Lower leg skin (tissue), 4 donors: ENCODE data around the gene ZBTB20. TPM values are rescaled to one million over a fixed set of nuclear protein-coding genes. Genes with fewer than 3 reads are reported as not detected.

Experiments
- DNase-seq, 2 donors: peaks; one replicate each; pipeline ENCODE4 v3.0.0-alpha.2; 2019; ENCODE audit warnings: low spot score in 2 of 2
- H3K4me3 ChIP-seq: fragments of 200-600 bp; sonication (generic); 2 replicates; pipeline ENCODE4 v1.5.1; 2017; ENCODE audit warnings: mild to moderate bottlenecking, low read depth; ENCODE audit not compliant: poor library complexity, severe bottlenecking
- POLR2A ChIP-seq, 2 donors: fragments of 450-650 bp; IDR thresholded peaks; one replicate each; pipeline ENCODE4 v1.6.1; 2016 to 2017; ENCODE audit warnings: antibody characterized with exemption in 2 of 2, mild to moderate bottlenecking in 1 of 2, moderate library complexity in 1 of 2
- WGBS, 2 donors: methylation state at CpG; one replicate each; pipeline ENCODE4 v1.1.5; 2018; 5-methylcytosine and 5-hydroxymethylcytosine counted together
- intact Hi-C: fragments of 100-400 bp; cut with DNase I; formaldehyde crosslinking; loops from one replicate; pipeline ENCODE4 v1.15.0; 2023; ENCODE audit warnings: low total_unique reads
- total RNA-seq, 4 donors: library from RNA; depleted of rRNA; stranded (reverse); fragments of >200 nt; gene quantifications; one replicate each; pipeline ENCODE4 v1.1.0, GENCODE V29; 2016
- TF ChIP-seq, protein P1 (sequence below), 3 donors: fragments of 450-650 bp; IDR thresholded peaks; one replicate each; pipeline ENCODE4 v1.5.1; 2016; ENCODE audit warnings: antibody characterized with exemption in 3 of 3, mild to moderate bottlenecking in 3 of 3, moderate library complexity in 2 of 3

Gene ZBTB20
- total RNA-seq, 4 donors from 2014 or later: 22.5 to 41.9 (median 33.1) TPM

DNA sequence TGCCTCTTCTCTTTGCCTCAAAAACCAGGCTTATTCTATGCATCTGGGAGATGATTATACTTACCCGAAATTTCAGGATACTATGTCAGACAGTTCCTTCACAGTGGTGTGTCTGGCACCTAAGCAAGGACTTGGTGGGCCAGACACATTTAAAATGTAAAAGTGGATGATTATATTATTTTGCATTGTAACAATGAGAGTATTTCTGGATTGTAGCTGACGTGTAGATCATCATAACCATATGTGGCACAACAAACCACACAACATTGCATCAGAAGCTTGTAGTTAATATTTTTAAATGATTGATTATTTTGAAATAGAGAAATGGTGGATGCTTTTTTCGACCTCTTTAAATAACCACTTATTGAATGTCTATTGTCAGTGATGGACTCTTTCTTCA, 744.2 kb downstream of the ZBTB20 start:
- WGBS, 2 donors: 80 to 83% methylated on average over 3 of the region's 3 CpGs
- TF ChIP-seq, protein P1, sequence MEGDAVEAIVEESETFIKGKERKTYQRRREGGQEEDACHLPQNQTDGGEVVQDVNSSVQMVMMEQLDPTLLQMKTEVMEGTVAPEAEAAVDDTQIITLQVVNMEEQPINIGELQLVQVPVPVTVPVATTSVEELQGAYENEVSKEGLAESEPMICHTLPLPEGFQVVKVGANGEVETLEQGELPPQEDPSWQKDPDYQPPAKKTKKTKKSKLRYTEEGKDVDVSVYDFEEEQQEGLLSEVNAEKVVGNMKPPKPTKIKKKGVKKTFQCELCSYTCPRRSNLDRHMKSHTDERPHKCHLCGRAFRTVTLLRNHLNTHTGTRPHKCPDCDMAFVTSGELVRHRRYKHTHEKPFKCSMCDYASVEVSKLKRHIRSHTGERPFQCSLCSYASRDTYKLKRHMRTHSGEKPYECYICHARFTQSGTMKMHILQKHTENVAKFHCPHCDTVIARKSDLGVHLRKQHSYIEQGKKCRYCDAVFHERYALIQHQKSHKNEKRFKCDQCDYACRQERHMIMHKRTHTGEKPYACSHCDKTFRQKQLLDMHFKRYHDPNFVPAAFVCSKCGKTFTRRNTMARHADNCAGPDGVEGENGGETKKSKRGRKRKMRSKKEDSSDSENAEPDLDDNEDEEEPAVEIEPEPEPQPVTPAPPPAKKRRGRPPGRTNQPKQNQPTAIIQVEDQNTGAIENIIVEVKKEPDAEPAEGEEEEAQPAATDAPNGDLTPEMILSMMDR (IDR thresholded peaks at IDR 0.05): no peak
- no peak for TF ChIP-seq POLR2A (IDR thresholded peaks at IDR 0.05)
- DNase-seq: no peak
- intact Hi-C loops: no loop called here
- no peak overlapping the region for H3K4me3 ChIP-seq

DNA sequence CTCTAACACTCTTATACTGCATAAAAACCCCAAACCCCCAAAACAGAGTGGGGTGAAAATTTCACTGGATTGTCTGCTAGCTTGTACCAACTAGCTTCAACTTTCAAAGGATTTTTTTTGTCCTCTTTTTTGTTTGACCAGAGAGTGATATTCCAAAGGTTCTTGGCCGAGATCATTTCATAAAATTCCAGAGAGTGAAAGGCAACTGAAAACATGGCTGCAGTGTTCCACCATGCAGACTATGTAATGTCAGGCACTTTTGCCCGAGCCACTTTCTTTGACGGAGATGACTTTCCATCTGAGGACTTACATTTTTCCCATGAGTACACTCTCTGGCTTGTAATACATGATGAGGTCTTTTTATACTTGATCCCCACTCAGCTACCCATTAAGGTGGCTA, 745.7 kb downstream of the ZBTB20 start:
- 91 to 96% methylated on average over 3 of the region's 3 CpGs for WGBS, 2 donors
- TF ChIP-seq, protein P1 (IDR thresholded peaks at IDR 0.05): no peak
- TF ChIP-seq POLR2A (IDR thresholded peaks at IDR 0.05): no peak
- H3K4me3 ChIP-seq: no peak overlapping the region
- DNase-seq: no peak
- intact Hi-C loops: no loop called here

DNA sequence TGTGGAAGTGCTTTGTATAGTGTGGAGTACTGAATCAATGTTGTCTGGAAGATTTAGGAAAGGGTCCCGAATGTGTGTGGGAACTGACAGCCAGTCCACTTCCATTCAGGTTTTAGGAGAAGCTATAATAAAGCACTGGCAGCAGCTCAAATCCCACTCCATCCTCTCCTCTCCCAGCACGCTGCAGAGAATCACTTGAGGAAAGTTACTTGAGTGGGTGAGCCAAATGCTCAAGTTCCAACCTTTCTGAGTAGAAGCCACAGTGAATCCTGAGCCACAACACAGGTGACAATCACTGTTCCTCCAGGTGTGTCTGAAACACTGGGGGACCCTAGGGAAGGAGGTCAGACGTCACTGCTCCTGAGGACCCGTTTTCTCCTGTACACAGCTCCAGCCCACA, 746.7 kb downstream of the ZBTB20 start:
- H3K4me3 ChIP-seq: no peak overlapping the region
- intact Hi-C loops: no loop called here

DNA sequence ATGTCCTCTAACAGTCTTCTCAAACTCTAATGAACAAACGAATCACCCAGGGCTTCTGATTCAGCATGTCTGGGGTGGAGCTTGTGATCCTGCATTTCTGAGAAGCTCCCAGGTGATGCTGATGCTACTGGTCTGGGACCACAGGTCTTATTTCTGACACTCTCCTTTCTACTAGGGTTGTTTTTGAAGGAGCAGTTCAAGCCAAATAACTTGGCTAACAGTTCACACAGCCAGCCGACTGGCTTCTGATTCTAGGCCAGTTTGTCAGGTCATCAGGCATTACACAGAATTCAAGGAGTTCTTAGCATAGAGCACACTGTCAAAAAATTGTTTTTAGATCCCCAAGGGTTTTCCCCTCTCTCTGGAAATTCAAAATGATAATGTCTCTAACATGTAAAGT, 752.5 kb downstream of the ZBTB20 start:
- TF ChIP-seq, protein P1 (IDR thresholded peaks at IDR 0.05): no peak
- TF ChIP-seq POLR2A (IDR thresholded peaks at IDR 0.05): no peak
- no peak for DNase-seq
- H3K4me3 ChIP-seq: no peak overlapping the region
- intact Hi-C loops: no loop called here
- 22 to 45% methylated on average over 2 of the region's 2 CpGs for WGBS, 2 donors

More for the DNA sequence above, 746.7 kb downstream of the ZBTB20 start:
- no peak for DNase-seq
- WGBS, 2 donors: 56 to 59% methylated on average over 4 of the region's 4 CpGs
- TF ChIP-seq POLR2A (IDR thresholded peaks at IDR 0.05): no peak
- TF ChIP-seq, protein P1 (IDR thresholded peaks at IDR 0.05): no peak

DNA sequence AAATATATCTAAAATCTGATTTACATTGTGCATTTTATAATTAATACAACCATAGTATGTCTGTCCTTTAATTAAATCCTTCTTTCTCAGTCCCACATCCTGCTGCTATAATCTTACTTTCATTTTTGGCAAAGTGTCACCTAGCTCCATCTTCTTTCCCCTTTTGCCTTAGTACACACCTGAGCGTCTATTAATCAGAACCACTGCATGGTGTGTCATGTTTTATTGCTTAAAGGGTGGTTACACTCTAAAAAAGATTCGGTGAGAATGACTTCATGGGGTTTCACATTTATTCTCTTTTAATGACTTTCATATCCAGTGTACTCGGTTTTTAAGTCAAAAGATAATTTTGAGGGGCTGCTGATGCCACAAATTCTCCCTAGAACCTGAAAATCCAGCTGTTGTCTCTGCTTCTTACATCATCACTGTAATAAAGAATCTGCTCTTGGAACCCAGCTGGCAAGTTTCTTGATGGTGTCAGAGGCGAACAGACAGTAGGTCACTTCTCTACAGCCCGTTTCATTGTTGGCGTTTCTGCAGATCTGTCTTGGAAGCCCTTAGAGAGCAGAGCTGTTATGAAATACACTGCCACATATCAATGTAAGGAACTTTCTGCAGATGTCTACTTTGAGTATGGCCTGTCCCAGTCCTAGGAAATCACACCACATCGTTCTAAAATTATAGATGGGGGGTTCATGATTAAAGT, 753.6 kb downstream of the ZBTB20 start:
- intact Hi-C loops: loop anchor here (2.0 kb wide), 1 partner anchor 63 kb away; no protein-coding TSS in a partner anchor
- no peak overlapping the region for H3K4me3 ChIP-seq
- WGBS, 2 donors: 62 to 67% methylated on average over 7 of the region's 7 CpGs
- TF ChIP-seq, protein P1 (IDR thresholded peaks at IDR 0.05): no peak
- no peak for TF ChIP-seq POLR2A (IDR thresholded peaks at IDR 0.05)
- no peak for DNase-seq

DNA sequence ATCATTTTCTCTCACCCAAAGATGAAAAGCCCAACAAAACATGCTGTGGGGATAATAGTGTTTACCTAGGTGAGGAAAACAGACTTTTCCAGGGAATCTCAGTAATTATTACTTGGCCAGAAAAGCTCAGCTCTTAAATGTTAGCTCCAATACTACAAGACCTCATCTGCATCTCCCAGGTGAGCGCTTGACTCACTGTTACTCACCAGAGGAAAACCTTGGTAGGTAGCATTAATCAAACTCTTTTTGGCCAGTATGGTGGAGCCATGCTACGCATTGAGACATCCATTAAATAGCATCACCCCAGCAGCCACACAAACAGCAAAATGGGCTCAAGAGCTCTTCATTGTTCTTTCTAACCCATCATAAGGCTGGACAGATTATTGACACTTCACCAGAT, 754.3 kb downstream of the ZBTB20 start:
- H3K4me3 ChIP-seq: no peak overlapping the region
- 96 to 98% methylated on average over 2 of the region's 2 CpGs for WGBS, 2 donors
- DNase-seq: no peak
- intact Hi-C loops: loop anchor here (2.0 kb wide), 1 partner anchor 64 kb away; no protein-coding TSS in a partner anchor
- TF ChIP-seq, protein P1 (IDR thresholded peaks at IDR 0.05): no peak
- TF ChIP-seq POLR2A (IDR thresholded peaks at IDR 0.05): no peak
